Activated T-cell treated with anti-CD3 and anti-CD28 coated beads, Interleukin-2, amount 50 U/mL, for 72 hours (primary cell): ENCODE measurements around the gene AKAIN1. TPM values are rescaled to one million over a fixed set of nuclear protein-coding genes. Genes with fewer than 3 reads are reported as not detected.

ENCODE experiments used
- ATAC-seq, 2 donors: fragments of 150-1000 bp; cut with Tn5 transposase; replicated peaks in 1 of 2; 2 replicates each; pipeline ENCODE4 v1.10.0; 2021; ENCODE audit warnings: moderate library complexity in 2 of 2, mild to moderate bottlenecking in 1 of 2
- DNase-seq, 2 donors: peaks; one replicate each; pipeline ENCODE4 v3.0.0; 2021 to 2022; ENCODE audit warnings: mixed read lengths in 1 of 2
- H3K27ac Mint-ChIP-seq: one replicate; pipeline ENCODE4 v1.8.0; 2022; ENCODE audit warnings: mild to moderate bottlenecking, moderate library complexity, mixed read lengths
- H3K27me3 Mint-ChIP-seq: one replicate; pipeline ENCODE4 v1.8.0; 2022; ENCODE audit warnings: low read depth, mixed read lengths
- H3K36me3 Mint-ChIP-seq, 2 donors: one replicate each; pipeline ENCODE4 v1.8.0; 2022; ENCODE audit warnings: mixed read lengths in 2 of 2, mild to moderate bottlenecking in 1 of 2; ENCODE audit not compliant: insufficient read depth in 2 of 2
- H3K4me1 Mint-ChIP-seq: one replicate; pipeline ENCODE4 v1.8.0; 2022; ENCODE audit warnings: low read depth, mixed read lengths
- H3K4me3 Mint-ChIP-seq, 2 donors: one replicate each; pipeline ENCODE4 v1.8.0; 2022; ENCODE audit warnings: mild to moderate bottlenecking in 2 of 2, mixed read lengths in 2 of 2, moderate library complexity in 2 of 2
- H3K9me3 Mint-ChIP-seq, 2 donors: one replicate each; pipeline ENCODE4 v1.8.0; 2022; ENCODE audit warnings: mixed read lengths in 2 of 2
- total RNA-seq, 2 donors: library from RNA; stranded (reverse); gene quantifications; one replicate each; pipeline ENCODE4 v1.2.3, GENCODE V29; 2022

AKAIN1 gene
- total RNA-seq, 2 donors from 2014 or later: not detected

- DNase-seq (no peak), ATAC-seq (no peak)
- peaks cover 40% of the 10 kb centered on the region for H3K4me1 Mint-ChIP-seq
- no peak overlapping the region for H3K27ac Mint-ChIP-seq
- H3K36me3 Mint-ChIP-seq: peaks cover 0 to 7% of the 10 kb centered on the region in 2 donors
- H3K9me3 Mint-ChIP-seq: peaks cover 0 to 6% of the 10 kb centered on the region in 2 donors
- H3K27me3 Mint-ChIP-seq: no peaks in the 10 kb centered on the region
- no peak overlapping the region for H3K4me3 Mint-ChIP-seq
Observed at GRCh38 chr18:5155218-5155906, 41.7 kb downstream of the AKAIN1 start.

DNA sequence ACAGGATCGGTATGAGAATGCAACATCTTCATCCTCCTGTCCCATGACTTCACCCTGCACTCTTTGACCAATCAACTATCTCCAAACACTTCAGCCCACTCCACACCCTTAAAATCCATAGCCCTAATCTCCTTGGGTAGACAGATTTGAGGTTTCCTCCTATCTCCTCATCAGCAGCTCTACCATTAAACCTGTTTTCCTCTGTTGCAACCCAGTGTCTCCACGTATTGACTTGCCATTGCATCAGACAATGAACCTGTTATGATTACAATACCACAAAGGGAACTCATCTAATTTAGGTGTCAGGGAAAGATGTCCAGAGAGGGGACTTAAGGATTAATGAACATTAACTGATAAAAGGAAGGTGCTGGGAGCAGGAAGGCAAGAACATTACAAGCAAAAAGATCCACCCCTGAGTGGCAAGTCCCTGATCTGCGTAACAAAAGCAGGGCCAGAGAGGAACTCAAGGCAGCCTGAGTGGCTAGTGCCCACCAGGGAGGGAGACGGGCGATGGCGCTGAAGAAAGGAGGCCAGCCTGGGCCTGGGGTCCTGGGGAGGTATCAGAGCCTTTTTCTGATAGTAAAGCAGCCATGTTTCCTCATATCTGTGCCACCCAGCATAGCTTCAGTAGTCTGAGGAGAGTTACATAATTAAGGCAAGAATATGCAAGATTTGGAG is 44.6 kb downstream of the AKAIN1 start:
- Mint-ChIP-seq H3K36me3 (peaks cover 0 to 7% of the 10 kb centered on the region in 2 donors), H3K27me3 (no peaks in the 10 kb centered on the region), H3K4me3 (no peak overlapping the region), H3K9me3 (peaks cover 0 to 8% of the 10 kb centered on the region in 2 donors), H3K4me1 (peaks cover 12% of the 10 kb centered on the region), H3K27ac (peak overlapping the region; percentile 47)
- no peak for DNase-seq
- peak in 1 of 2 donors; percentile 31 for ATAC-seq

GRCh38 chr18:5150894-5151293 is 46.2 kb downstream of the AKAIN1 start:
- H3K27me3 Mint-ChIP-seq: no peaks in the 10 kb centered on the region
- ATAC-seq (peak in 1 of 2 donors; percentile 67), DNase-seq (no peak)
- H3K27ac Mint-ChIP-seq: no peak overlapping the region
- H3K36me3 Mint-ChIP-seq: peaks cover 0 to 7% of the 10 kb centered on the region in 2 donors
- H3K4me3 Mint-ChIP-seq: no peak overlapping the region
- peaks cover 12% of the 10 kb centered on the region for H3K4me1 Mint-ChIP-seq
- peaks cover 0 to 8% of the 10 kb centered on the region in 2 donors for H3K9me3 Mint-ChIP-seq

DNA sequence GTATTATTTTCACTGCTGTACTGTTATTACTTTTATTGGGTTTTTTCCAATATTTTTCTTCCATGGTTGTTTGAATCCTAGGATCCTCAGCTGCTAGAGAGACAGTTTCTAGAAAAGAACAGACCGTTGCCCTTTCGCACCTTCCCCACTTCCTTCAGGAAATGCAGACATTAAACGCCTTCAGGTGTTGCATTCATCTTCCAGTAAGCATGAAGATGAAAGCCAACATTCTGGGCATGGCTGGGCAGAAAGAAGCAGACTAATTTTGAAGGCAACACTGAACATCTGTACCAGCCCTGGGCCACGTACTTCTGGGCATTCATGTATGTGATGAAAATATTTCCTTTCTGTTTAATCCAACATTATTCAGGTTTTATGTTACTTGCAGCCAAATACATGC is 51.0 kb downstream of the AKAIN1 start:
- no peak for ATAC-seq

GRCh38 chr18:5145168-5145825 is 51.8 kb downstream of the AKAIN1 start:
- no peaks in the 10 kb centered on the region for H3K36me3 Mint-ChIP-seq
- H3K9me3 Mint-ChIP-seq: peaks cover 0 to 4% of the 10 kb centered on the region in 2 donors
- H3K27me3 Mint-ChIP-seq: no peaks in the 10 kb centered on the region
- no peak overlapping the region for H3K27ac Mint-ChIP-seq
- DNase-seq: no peak
- H3K4me1 Mint-ChIP-seq: peaks cover 16% of the 10 kb centered on the region
- no peak for ATAC-seq
- H3K4me3 Mint-ChIP-seq: no peak overlapping the region

More for the DNA sequence above, 51.0 kb downstream of the AKAIN1 start:
- no peak for DNase-seq
- Mint-ChIP-seq H3K27ac (no peak overlapping the region), H3K4me3 (no peak overlapping the region), H3K9me3 (peaks cover 0 to 4% of the 10 kb centered on the region in 2 donors), H3K27me3 (no peaks in the 10 kb centered on the region), H3K4me1 (peaks cover 16% of the 10 kb centered on the region), H3K36me3 (no peaks in the 10 kb centered on the region)

DNA sequence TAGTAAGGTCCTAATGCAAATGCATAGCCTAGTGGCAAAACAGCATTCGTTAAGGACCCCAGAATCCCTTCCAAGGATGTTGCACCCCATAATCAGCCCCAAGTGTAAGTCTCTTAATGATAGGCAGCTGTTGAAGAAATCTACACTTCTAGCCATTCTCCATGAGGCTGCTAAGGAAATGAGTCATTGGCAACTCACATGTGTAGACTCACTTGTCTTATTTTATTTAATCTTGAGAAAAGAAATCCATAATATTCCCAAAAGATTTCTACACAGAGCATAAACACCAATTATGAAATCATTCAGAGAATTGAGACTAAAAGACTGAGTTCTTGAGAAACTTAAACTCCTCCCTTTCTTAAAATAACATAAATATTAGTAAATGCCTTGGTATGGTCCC is 52.4 kb downstream of the AKAIN1 start:
- Mint-ChIP-seq H3K4me1 (peaks cover 16% of the 10 kb centered on the region), H3K36me3 (no peaks in the 10 kb centered on the region), H3K9me3 (peaks cover 0 to 4% of the 10 kb centered on the region in 2 donors), H3K27me3 (no peaks in the 10 kb centered on the region), H3K27ac (no peak overlapping the region), H3K4me3 (no peak overlapping the region)
- ATAC-seq: no peak
- DNase-seq: no peak

GRCh38 chr18:5142859-5143258 is 54.2 kb downstream of the AKAIN1 start:
- ATAC-seq (no peak), DNase-seq (no peak)
- Mint-ChIP-seq H3K9me3 (peaks cover 0 to 2% of the 10 kb centered on the region in 2 donors), H3K27me3 (no peaks in the 10 kb centered on the region), H3K4me1 (peaks cover 16% of the 10 kb centered on the region), H3K4me3 (no peak overlapping the region), H3K36me3 (no peaks in the 10 kb centered on the region), H3K27ac (no peak overlapping the region)

DNA sequence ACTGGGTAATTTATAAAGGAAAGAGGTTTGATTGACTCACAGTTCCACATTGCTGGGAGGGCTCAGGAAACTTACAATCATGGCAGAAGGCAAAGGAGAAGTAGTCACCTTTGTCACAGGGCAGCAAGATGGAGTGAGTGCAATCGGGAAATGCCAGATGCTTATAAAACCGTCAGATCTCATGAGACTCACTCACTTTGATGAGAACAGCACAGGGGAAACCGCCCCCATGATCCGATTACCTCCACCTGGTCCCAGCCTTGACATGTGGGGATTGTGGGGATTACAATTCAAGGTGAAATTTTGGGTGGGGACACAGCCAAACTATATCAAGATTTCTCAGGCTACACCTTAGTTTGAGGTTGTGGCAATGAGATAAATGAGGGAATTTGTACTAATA is 54.9 kb downstream of the AKAIN1 start:
- no peak for ATAC-seq
- no peak overlapping the region for H3K27ac Mint-ChIP-seq
- no peak for DNase-seq
- H3K27me3 Mint-ChIP-seq: no peaks in the 10 kb centered on the region
- peaks cover 16% of the 10 kb centered on the region for H3K4me1 Mint-ChIP-seq
- H3K9me3 Mint-ChIP-seq: peaks cover 0 to 2% of the 10 kb centered on the region in 2 donors
- no peaks in the 10 kb centered on the region for H3K36me3 Mint-ChIP-seq
- no peak overlapping the region for H3K4me3 Mint-ChIP-seq

- DNase-seq (no peak), ATAC-seq (no peak)
- peaks cover 0 to 3% of the 10 kb centered on the region in 2 donors for H3K9me3 Mint-ChIP-seq
- H3K4me3 Mint-ChIP-seq: no peak overlapping the region
- H3K27me3 Mint-ChIP-seq: no peaks in the 10 kb centered on the region
- H3K36me3 Mint-ChIP-seq: no peaks in the 10 kb centered on the region
- H3K27ac Mint-ChIP-seq: no peak overlapping the region
- H3K4me1 Mint-ChIP-seq: no peaks in the 10 kb centered on the region
Observed at GRCh38 chr18:5137261-5137660, 59.8 kb downstream of the AKAIN1 start.

- ATAC-seq (no peak), DNase-seq (no peak)
- Mint-ChIP-seq H3K36me3 (no peaks in the 10 kb centered on the region), H3K27me3 (no peaks in the 10 kb centered on the region), H3K4me3 (no peak overlapping the region), H3K27ac (no peak overlapping the region), H3K4me1 (no peaks in the 10 kb centered on the region), H3K9me3 (peaks cover 1 to 2% of the 10 kb centered on the region in 2 donors)
Observed at GRCh38 chr18:5132987-5133386, 64.1 kb downstream of the AKAIN1 start.

- H3K36me3 Mint-ChIP-seq: peaks cover 8 to 15% of the 10 kb centered on the region in 2 donors
- no peaks in the 10 kb centered on the region for H3K27me3 Mint-ChIP-seq
- no peak for ATAC-seq
- DNase-seq: no peak
- H3K4me3 Mint-ChIP-seq: no peak overlapping the region
- peaks cover 17 to 22% of the 10 kb centered on the region in 2 donors for H3K9me3 Mint-ChIP-seq
- no peak overlapping the region for H3K27ac Mint-ChIP-seq
- no peaks in the 10 kb centered on the region for H3K4me1 Mint-ChIP-seq
Observed at GRCh38 chr18:5122272-5122671, 74.8 kb downstream of the AKAIN1 start.

GRCh38 chr18:5110266-5110665 is 86.8 kb downstream of the AKAIN1 start:
- ATAC-seq (no peak), DNase-seq (no peak)
- H3K4me1 Mint-ChIP-seq: no peaks in the 10 kb centered on the region
- peaks cover 4% of the 10 kb centered on the region in 2 donors for H3K9me3 Mint-ChIP-seq
- H3K27me3 Mint-ChIP-seq: no peaks in the 10 kb centered on the region
- peaks cover 0 to 4% of the 10 kb centered on the region in 2 donors for H3K36me3 Mint-ChIP-seq
- no peak overlapping the region for H3K27ac Mint-ChIP-seq
- no peak overlapping the region for H3K4me3 Mint-ChIP-seq

GRCh38 chr18:5107988-5108387 is 89.1 kb downstream of the AKAIN1 start:
- no peak overlapping the region for H3K27ac Mint-ChIP-seq

More at GRCh38 chr18:5107988-5108387, 89.1 kb downstream of the AKAIN1 start:
- Mint-ChIP-seq H3K4me3 (no peak overlapping the region), H3K9me3 (no peaks in the 10 kb centered on the region), H3K4me1 (no peaks in the 10 kb centered on the region), H3K36me3 (no peaks in the 10 kb centered on the region), H3K27me3 (no peaks in the 10 kb centered on the region)
- DNase-seq (no peak), ATAC-seq (no peak)
